Fibroblast of lung (primary cell): Measurements from ENCODE around the gene CEP192.

Experiments used
- CTCF ChIP-seq, 2 donors: IDR thresholded peaks in 1 of 2; conservative IDR thresholded peaks in 1 of 2; 1 replicate in 1 of 2; 2 replicates in 1 of 2; pipeline ENCODE4 v1.5.1; 2011 to 2012; ENCODE audit warnings: low read length in 2 of 2, control low read depth in 1 of 2, inconsistent platforms in 1 of 2, low read depth in 1 of 2, mild to moderate bottlenecking in 1 of 2
- EZH2 ChIP-seq: IDR thresholded peaks from 2 replicates; pipeline ENCODE4 v1.5.1; 2012; ENCODE audit warnings: low read length, control low read depth, mild to moderate bottlenecking; ENCODE audit errors: missing control alignments

GRCh38 chr18:13120983-13121441 lies 129.8 kb downstream of the CEP192 start:
- TF ChIP-seq CTCF (conservative IDR thresholded peaks at IDR 0.05 in 1 of 2, IDR thresholded peaks at IDR 0.05 in 1 of 2; ENCODE audit: low read depth in 1 of 2, low read length in 2 of 2), result no peak
- TF ChIP-seq EZH2, result no peak
